TTC549 (cell line): Measurements from ENCODE around the gene PLSCR3.

Source experiments
- FAIRE-seq: peaks from 2 replicates; lab custom pipeline; 2012; peaks lifted over from hg19 to GRCh38; lab: Jason Lieb, UNC

PLSCR3 gene

GRCh38 chr17:7394452-7395191 is at the start of gene PLSCR3:
PLSCR3 (minus strand) TSS chr17:7394525; CDS start chr17:7394110, 415 bp downstream.
- FAIRE-seq = no peak

DNA sequence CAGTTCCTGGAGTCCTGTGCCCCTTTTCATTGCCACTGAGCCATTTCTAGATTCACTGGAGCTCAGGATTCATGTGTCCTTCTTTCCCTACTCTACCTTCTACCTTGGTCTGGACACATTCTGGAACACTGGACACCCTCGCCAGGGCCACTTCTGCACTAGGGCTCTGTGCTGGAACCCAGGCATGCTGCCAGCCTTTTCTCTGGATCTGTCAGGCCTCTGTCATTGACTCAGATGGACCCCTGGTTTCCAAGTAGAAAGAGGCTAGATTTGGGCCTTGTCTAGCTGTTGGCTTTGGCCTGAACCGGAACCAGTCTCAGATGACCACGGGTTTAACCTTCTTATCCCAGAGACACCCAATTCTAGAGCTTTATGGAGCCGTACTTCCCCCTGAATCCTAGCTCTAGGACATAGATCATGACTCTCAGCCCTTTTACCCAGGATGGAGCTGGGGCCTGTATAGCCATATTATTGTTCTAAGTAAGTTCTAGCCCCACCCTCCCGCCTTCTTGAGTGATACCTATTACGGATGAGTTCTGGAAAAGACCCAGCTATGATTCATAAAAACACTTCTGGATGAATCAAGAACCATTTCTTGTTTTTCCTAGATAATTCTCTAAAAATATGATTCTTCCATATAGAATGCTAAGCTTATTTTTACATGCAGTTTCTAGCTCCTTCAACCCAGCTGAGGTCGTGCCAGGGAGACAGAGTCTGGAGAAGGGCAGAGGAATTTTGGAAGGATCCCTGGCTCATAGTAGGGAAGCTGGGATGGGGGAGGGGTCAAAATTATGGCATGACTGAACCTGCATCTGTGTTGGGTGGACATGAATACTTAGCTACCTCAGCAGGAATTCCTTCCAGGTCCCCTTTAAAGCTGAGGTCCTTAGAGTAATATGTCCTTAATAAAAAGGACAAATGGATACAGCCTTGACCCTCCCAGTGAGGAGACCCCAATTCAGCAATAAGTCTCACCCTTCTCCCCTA is 49.5 kb upstream of the PLSCR3 start:
- FAIRE-seq = no peak

DNA sequence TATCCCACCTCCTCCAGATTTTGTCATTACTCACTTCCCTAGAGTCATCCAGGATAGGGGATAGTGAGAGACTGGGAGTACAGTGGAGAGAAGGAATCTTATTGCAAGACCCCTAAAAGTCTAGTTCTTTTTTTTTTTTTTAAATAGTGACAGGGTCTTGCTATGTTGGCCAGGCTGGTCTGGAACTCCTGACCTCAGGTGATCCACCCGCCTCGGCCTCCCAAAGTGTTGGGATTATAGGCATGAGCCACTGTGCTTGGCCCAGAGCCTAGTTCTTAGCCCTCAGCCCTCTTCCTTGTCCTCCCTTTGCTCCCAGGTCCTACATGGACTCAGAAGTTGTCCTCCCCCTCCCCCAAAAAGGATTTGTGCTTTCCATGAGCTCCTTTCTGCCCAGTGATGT is 47.8 kb upstream of the PLSCR3 start:
- FAIRE-seq = no peak

- FAIRE-seq = no peak
These were observed 46.9 kb upstream of the PLSCR3 start for GRCh38 chr17:7441266-7441665.

DNA sequence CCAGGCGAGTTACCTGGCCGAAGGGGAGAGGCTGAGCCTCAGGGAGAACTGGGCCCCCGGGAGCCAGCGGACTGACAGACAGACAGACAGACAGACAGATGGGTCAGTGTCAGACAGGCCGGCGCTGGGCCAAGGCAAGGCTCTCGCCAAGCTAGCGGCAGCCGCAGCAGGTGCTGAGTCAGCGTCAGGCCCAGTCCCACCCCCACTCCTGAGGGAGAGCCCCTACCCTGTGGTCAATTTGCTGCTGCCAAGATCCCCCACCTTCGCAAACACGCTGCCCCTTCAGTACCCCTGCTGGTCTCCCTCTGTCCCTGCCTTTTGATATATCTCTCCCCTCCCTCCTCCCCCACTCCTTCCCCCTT is 46.5 kb upstream of the PLSCR3 start:
- no peak for FAIRE-seq

DNA sequence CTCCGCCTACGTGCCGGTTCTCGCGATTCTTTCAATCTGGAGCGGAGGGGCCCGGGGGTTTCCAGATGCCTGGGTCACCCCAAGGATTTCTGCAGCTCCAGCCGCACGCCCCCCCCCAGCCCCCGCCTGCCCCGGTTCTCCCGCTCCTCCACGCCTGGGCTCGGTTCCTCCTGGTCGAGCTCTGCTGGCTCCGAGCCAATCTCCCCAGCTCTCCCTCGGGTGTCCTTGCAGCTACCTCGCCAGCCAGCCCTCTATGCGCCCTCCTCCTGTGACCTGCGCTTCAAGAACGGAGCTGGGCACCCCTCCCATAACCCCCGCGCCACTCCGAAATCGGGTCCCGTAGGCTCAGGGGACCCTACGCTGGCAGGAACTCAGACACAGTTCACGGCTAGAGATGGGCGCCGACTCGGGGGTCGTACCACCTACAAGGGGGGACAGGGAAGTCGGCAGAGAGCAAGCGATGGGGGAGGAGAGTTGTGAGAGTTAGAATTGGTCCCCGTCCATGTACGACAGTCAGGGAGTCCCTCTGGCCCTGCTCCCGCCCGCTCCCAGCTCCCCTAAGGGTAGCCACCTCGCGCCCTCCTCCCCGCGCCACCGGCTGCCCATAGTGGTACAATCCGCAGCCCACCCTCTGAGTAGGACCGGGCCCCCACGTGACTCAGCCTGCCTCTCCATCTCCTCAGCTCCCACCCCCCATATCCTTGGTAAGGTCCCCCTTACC is 45.9 kb upstream of the PLSCR3 start:
- no peak for FAIRE-seq

DNA sequence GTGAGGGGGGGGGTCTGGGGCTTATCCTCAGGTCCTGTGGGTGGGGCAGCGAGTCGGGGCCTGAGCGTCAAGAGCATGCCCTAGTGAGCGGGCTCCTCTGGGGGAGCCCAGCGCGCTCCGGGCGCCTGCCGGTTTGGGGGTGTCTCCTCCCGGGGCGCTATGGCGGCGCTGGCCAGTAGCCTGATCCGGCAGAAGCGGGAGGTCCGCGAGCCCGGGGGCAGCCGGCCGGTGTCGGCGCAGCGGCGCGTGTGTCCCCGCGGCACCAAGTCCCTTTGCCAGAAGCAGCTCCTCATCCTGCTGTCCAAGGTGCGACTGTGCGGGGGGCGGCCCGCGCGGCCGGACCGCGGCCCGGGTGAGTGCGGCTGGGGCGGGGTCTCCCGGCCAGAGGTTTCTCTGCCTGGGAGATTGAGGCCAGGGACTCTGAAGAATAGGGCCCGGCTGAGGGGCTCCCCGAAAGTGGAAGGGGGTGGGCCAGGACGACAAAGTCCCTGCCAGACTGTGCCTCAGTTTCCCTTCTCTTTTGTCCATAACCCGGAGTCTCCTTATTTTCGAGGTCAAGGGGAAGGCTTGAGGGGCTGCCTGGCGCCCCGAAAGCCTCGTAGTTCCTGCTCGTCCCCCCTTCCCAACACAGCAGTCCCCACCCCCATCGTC is 45.3 kb upstream of the PLSCR3 start, which contains the start of gene FGF11:
Gene FGF11 (plus strand): TSS at position 51 of the 651 bp plus-strand sequence. CDS start 109 bp downstream, at position 160.
- FAIRE-seq = no peak

- no peak for FAIRE-seq
These were observed 44.5 kb upstream of the PLSCR3 start for GRCh38 chr17:7438656-7439460.

DNA sequence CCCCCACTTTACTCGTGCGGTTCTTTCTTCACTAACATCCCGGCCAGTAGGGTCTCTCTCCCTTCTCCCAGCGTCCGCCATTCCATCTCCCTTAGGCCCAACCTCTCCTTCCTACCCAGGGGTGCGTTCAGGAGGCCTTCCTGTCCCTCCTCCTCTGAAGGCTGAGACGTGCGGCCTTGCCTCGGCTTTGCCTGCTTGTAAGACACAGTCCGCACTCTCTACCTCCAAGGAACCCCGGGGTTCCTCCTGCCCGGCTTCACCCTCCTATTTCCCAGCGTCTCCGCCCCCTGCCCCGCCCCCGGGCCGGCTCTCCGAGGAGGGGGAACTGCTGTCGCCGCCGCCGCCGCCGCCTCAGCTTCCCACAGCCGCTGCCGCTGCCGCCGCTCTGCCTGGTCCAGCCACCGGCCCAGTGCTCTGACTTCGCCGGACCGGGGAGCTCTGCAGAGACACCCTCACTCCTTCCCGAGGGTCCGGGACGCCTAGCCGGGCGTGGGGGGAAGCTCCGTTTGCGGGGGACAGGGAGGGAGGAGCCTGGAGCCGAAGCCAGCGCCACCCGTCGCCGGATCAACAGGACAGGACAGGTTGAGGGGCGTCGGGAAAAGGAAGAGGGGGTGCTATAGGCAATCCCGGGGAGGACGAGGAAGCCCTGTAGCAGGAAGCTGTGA is 43.8 kb upstream of the PLSCR3 start:
- FAIRE-seq = no peak

GRCh38 chr17:7437369-7437863 is 43.1 kb upstream of the PLSCR3 start:
- FAIRE-seq = no peak

DNA sequence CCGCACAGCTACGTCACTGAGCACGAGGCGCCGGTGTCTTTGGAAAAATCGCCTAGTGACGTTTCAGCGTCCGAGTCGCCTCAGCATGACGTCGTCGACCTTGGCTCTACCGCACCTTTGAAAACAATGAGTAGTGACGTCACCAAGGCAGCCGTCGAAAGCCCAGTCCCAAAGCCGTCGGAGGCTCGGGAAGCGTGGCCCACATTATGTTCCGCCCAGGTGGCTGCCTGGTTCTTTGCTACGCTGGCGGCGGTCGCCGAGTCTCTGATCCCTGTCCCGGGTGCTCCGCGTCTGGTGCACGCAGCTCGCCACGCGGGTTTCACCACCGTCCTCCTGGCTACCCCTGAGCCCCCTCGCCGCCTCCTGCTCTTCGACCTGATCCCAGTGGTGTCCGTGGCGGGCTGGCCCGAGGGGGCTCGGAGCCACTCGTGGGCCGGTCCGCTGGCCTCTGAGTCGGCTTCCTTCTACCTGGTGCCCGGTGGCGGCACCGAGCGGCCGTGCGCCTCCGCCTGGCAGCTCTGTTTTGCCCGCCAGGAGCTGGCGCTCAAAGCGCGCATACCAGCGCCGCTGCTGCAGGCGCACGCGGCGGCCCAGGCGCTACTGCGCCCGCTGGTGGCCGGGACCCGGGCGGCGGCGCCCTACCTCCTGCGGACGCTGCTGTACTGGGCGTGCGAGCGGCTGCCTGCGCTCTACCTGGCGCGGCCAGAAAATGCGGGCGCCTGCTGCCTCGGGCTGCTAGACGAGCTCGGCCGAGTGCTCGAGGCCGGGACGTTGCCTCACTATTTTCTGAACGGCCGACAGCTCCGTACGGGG is 42.4 kb upstream of the PLSCR3 start:
- FAIRE-seq = no peak

DNA sequence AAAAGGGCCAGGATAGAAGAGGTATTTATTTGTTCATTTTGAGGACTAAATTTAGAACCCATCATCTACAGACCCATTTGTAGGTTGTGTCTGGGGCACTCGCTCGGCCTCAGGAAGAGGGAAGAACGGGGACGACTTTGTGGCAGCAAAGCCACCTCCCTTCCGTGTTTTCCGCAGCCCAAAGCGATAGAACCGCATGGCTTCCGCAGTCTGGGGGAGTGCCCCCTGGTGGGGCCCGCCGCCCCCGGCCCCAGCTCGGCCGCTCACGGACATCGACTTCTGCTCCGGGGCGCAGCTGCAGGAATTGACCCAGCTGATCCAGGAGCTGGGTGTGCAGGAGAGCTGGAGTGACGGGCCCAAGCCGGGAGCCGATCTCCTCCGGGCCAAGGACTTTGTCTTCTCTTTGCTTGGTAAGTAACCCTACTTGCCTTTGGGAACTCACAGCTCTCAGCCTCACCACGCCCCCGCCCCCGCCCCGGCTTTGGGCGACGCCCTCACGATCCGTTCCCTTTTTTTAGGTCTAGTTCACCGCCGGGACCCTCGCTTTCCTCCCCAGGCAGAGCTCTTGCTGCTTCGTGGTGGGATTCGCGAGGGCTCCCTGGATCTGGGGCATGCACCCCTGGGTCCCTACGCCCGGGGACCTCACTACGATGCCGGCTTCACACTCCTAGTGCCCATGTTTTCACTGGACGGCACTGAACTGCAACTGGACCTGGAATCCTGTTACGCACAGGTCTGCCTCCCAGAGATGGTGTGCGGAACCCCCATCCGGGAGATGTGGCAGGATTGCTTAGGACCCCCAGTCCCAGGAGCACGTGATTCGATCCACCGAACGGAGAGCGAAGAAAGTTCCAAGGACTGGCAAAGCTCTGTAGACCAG is 41.6 kb upstream of the PLSCR3 start:
- FAIRE-seq = no peak

DNA sequence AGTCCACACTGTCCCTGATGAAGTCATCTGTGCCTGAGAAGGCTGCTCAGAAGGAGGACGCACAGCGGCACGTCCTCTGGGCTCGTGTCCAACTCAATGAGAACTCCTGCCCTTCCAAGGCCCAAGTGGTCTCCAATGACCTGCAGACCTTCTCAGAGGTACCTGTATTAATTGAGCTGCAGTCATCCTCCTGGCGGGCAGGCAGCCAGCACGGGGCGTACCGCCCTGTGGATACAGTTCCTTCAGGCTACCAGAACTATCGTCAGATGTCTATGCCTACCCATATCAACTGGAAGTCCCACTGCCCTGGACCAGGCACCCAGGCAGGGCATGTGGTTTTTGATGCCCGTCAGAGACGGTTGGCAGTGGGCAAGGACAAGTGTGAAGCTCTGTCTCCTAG is 38.0 kb upstream of the PLSCR3 start:
- no peak for FAIRE-seq

GRCh38 chr17:7431231-7431630 is 36.9 kb upstream of the PLSCR3 start:
- FAIRE-seq = no peak

DNA sequence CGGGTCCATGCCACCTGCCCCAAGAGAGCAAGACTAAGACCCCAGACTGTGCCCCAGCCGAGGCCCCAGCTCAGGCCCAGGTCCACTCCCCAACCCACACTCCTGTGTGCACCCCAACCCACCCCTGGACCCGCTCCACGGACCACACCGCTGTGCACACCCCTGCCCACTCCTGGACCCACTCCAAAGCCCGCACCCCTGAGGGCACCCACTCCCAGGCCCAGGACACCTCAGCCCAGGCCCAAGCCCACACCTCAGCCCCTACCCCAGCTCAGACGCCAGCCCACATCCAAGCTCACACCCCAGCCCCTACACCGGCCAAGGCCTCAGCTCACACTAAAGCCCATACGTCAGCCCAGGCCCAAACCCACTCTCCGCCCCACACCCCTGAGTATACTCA is 35.4 kb upstream of the PLSCR3 start:
- FAIRE-seq = no peak

GRCh38 chr17:7428557-7428956 is 34.2 kb upstream of the PLSCR3 start, which contains the start of gene SPEM3:
SPEM3 (plus strand) TSS chr17:7428857; CDS start chr17:7428903, 46 bp downstream.
- FAIRE-seq = no peak

DNA sequence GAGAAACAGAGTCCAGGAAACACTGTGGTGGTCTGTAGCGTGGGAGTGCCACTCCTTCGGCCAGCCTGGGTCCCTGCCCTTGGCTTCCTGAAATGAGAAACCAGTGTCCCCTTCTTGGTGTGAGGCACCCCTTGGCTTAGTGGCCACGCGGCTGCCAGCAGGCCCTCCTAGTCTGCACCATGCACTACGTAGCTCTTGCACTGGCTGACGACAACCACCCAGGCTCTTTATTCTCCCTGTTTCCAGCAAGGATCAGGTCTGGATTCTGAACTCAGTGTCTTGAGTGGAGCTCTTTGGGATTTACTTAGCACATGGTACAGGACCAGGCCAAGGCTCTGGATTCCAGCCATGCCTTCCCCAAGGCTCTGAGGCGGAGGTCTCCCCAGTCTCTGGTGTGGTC is 33.2 kb upstream of the PLSCR3 start:
- no peak for FAIRE-seq

DNA sequence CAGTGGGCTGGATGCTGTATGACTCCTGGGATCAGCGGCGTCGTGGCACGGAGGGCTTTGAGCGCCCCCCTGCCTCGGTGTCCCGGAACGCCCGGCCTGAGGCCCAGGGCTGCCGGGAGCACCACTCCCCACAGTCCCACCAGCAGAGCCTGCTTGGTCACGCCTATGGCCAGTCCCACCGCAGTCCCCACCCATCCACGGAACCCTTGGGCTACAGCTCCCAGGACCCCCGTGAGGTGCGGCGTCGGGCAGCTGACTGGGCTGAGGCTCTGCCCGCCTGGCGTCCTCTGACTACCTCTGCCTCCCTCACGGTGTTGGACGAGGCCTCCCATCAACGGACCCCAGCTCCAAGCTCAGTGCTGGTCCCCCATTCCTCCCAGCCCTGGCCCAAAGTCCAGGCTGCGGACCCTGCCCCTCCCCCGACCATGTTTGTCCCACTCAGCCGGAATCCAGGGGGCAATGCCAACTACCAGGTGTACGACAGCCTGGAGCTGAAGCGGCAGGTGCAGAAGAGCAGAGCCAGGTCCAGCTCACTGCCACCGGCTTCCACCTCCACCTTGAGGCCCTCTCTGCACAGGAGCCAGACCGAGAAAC is 32.7 kb upstream of the PLSCR3 start:
- FAIRE-seq = no peak
